Spleen (tissue), 11 donors: Measurements from ENCODE around the gene PPP3CA. TPM values are rescaled to one million over a fixed set of nuclear protein-coding genes. Genes with fewer than 3 reads are reported as not detected.

Experiments
- DNase-seq: peaks from one replicate; pipeline ENCODE4 v3.0.0-alpha.2; 2020
- H3K27ac ChIP-seq, 8 donors: fragments of 200-600 bp; sonication (generic) in 7 of 8; 1 replicate in 4 of 8; 2 replicates in 4 of 8; pipeline versions ENCODE4 v1.5.0 to v1.8.0; 2016 to 2021; ENCODE audit warnings: inconsistent platforms in 4 of 8, mild to moderate bottlenecking in 4 of 8, moderate library complexity in 1 of 8
- H3K27me3 ChIP-seq, 7 donors: fragments of 200-600 bp; sonication (generic) in 6 of 7; replicated peaks in 1 of 7; 1 replicate in 4 of 7; 2 replicates in 3 of 7; pipeline versions ENCODE4 v1.5.0 to v1.8.0; 2016 to 2021; ENCODE audit warnings: inconsistent platforms in 3 of 7, mild to moderate bottlenecking in 1 of 7
- H3K36me3 ChIP-seq, 6 donors: fragments of 200-600 bp; sonication (generic) in 5 of 6; 1 replicate in 4 of 6; 2 replicates in 2 of 6; pipeline versions ENCODE4 v1.5.0 to v1.8.0; 2016 to 2021; ENCODE audit warnings: inconsistent platforms in 2 of 6
- H3K4me1 ChIP-seq, 6 donors: fragments of 200-600 bp; sonication (generic) in 5 of 6; 1 replicate in 3 of 6; 2 replicates in 3 of 6; pipeline versions ENCODE4 v1.5.0 to v1.8.0; 2016 to 2021; ENCODE audit warnings: inconsistent platforms in 3 of 6
- H3K4me3 ChIP-seq, 8 donors: fragments of 200-600 bp; sonication (generic) in 7 of 8; 1 replicate in 4 of 8; 2 replicates in 4 of 8; pipeline versions ENCODE4 v1.5.0 to v1.8.0; 2016 to 2021; ENCODE audit warnings: inconsistent platforms in 4 of 8, mild to moderate bottlenecking in 4 of 8, moderate library complexity in 2 of 8
- H3K9me3 ChIP-seq, 8 donors: fragments of 200-600 bp; sonication (generic) in 7 of 8; 1 replicate in 4 of 8; 2 replicates in 4 of 8; pipeline versions ENCODE4 v1.5.0 to v1.8.0; 2016 to 2021; ENCODE audit warnings: inconsistent platforms in 4 of 8
- CTCF ChIP-seq, 11 experiments: fragments of 200-600 bp in 7 of 11; fragments of 450-650 bp in 4 of 11; sonication (generic) in 4 of 11; IDR thresholded peaks in 8 of 11; conservative IDR thresholded peaks in 3 of 11; 1 replicate in 7 of 11; 2 replicates in 4 of 11; pipeline versions ENCODE4 v1.4.0 to v1.8.0; 2016 to 2021; ENCODE audit warnings: antibody characterized with exemption in 11 of 11, inconsistent platforms in 4 of 11, mild to moderate bottlenecking in 1 of 11
- POLR2A ChIP-seq, 3 donors: fragments of 450-650 bp; IDR thresholded peaks; one replicate each; pipeline ENCODE4 v1.5.1; 2017; ENCODE audit warnings: antibody characterized with exemption in 3 of 3, mild to moderate bottlenecking in 1 of 3
- POLR2AphosphoS5 ChIP-seq, 3 donors: sonication (generic); formaldehyde crosslinking; IDR thresholded peaks; one replicate each; pipeline ENCODE4 v1.5.1; 2017; ENCODE audit warnings: antibody characterized with exemption in 3 of 3
- WGBS, 5 donors: extraction: QIAGEN DNeasy Blood & Tissue Kit in 3 of 5; methylation state at CpG; one replicate each; pipeline versions ENCODE4 v1.1.5 to v1.1.7; 2013 to 2018; 5-methylcytosine and 5-hydroxymethylcytosine counted together
- intact Hi-C: fragments of 100-400 bp; cut with DNase I; formaldehyde crosslinking; loops from one replicate; pipeline ENCODE4 v1.15.0; 2023; ENCODE audit warnings: low total_unique reads
- polyA plus RNA-seq, 3 donors: library from polyadenylated mRNA; stranded (reverse); fragments of 200-250 nt; gene quantifications; one replicate each; pipeline ENCODE4 v1.2.1, GENCODE V29; 2013
- total RNA-seq, 7 donors: library from RNA; depleted of rRNA in 3 of 7; stranded (reverse); fragments of >200 nt in 3 of 7; fragmentation: NEBNext Ultra II Directional in 4 of 7; extraction: Animal tissue kit (Norgen Biotek cat#: 25700) in 4 of 7; gene quantifications; one replicate each; pipeline versions ENCODE4 v1.1.0 to v1.2.1, GENCODE V29; 2016 to 2021
- donor health status: healthy with polysubstance abuse.
- donor health status: DM: no; HTN: no; CAD: no; lungs with moderate emphysema.
- donor health status: DM: no; HTN: no; CAD: no.
- donor health status: Bipolar disorder and iron deficiency.
- donor health status: healthy.
- donor health status: DM: no; HTN: no; CAD: no.
- donor health status: DM: yes; HTN: yes; CAD: no.

Gene PPP3CA
- total and polyA plus RNA-seq, 10 donors: 15.5 to 50.0 (median 39.6) TPM

GRCh38 chr4:101162990-101163380 is 184.3 kb downstream of the PPP3CA start:
- Histone ChIP-seq H3K9me3 (no peaks in the 10 kb centered on the region), H3K4me3 (no peak overlapping the region), H3K27ac (no peak overlapping the region), H3K4me1 (peaks cover 0 to 29% (median 4%) of the 10 kb centered on the region in 6 donors), H3K36me3 (no peaks in the 10 kb centered on the region), H3K27me3 (no peaks in the 10 kb centered on the region)
- no peak for DNase-seq
- intact Hi-C loops: no loop called here
- TF ChIP-seq POLR2AphosphoS5 (IDR thresholded peaks at IDR 0.05): no peak
- TF ChIP-seq POLR2A (IDR thresholded peaks at IDR 0.05): no peak
- TF ChIP-seq CTCF (IDR thresholded peaks at IDR 0.05 in 8 of 11, conservative IDR thresholded peaks at IDR 0.05 in 3 of 11): no peak
- 95 to 97% (median 96%) methylated on average over 1 of the region's 1 CpG for WGBS, 5 donors

GRCh38 chr4:101160792-101161592 is 186.3 kb downstream of the PPP3CA start:
- intact Hi-C loops: no loop called here
- Histone ChIP-seq H3K9me3 (no peaks in the 10 kb centered on the region), H3K27ac (no peak overlapping the region), H3K4me3 (no peak overlapping the region), H3K27me3 (no peaks in the 10 kb centered on the region), H3K36me3 (no peaks in the 10 kb centered on the region), H3K4me1 (peaks cover 0 to 46% (median 12%) of the 10 kb centered on the region in 6 donors)
- WGBS, 5 donors: 95 to 99% (median 97%) methylated on average over 5 of the region's 5 CpGs
- TF ChIP-seq POLR2AphosphoS5 (IDR thresholded peaks at IDR 0.05): no peak
- TF ChIP-seq POLR2A (IDR thresholded peaks at IDR 0.05): no peak
- no peak for TF ChIP-seq CTCF (IDR thresholded peaks at IDR 0.05 in 8 of 11, conservative IDR thresholded peaks at IDR 0.05 in 3 of 11)
- DNase-seq: no peak

GRCh38 chr4:101158507-101158906 is 188.8 kb downstream of the PPP3CA start:
- WGBS, 5 donors: 70 to 89% (median 80%) methylated on average over 3 of the region's 3 CpGs
- H3K4me3 ChIP-seq: no peak overlapping the region
- H3K27ac ChIP-seq: no peak overlapping the region
- intact Hi-C loops: no loop called here
- peaks cover 0 to 53% (median 17%) of the 10 kb centered on the region in 6 donors for H3K4me1 ChIP-seq
- H3K27me3 ChIP-seq: no peaks in the 10 kb centered on the region
- H3K36me3 ChIP-seq: no peaks in the 10 kb centered on the region
- no peaks in the 10 kb centered on the region for H3K9me3 ChIP-seq
- no peak for TF ChIP-seq POLR2AphosphoS5 (IDR thresholded peaks at IDR 0.05)
- no peak for TF ChIP-seq POLR2A (IDR thresholded peaks at IDR 0.05)
- no peak for TF ChIP-seq CTCF (IDR thresholded peaks at IDR 0.05 in 8 of 11, conservative IDR thresholded peaks at IDR 0.05 in 3 of 11)
- DNase-seq: no peak

- WGBS, 5 donors: 81 to 93% (median 87%) methylated on average over 3 of the region's 3 CpGs
- Histone ChIP-seq H3K36me3 (no peaks in the 10 kb centered on the region), H3K27ac (no peak overlapping the region), H3K9me3 (no peaks in the 10 kb centered on the region), H3K4me3 (no peak overlapping the region), H3K4me1 (peaks cover 0 to 53% (median 18%) of the 10 kb centered on the region in 6 donors), H3K27me3 (no peaks in the 10 kb centered on the region)
- no peak for TF ChIP-seq POLR2AphosphoS5 (IDR thresholded peaks at IDR 0.05)
- no peak for TF ChIP-seq POLR2A (IDR thresholded peaks at IDR 0.05)
- no peak for TF ChIP-seq CTCF (IDR thresholded peaks at IDR 0.05 in 8 of 11, conservative IDR thresholded peaks at IDR 0.05 in 3 of 11)
- intact Hi-C loops: no loop called here
- no peak for DNase-seq
Measured at GRCh38 chr4:101158134-101158482, 189.2 kb downstream of the PPP3CA start.
